Fibroblast of the conjunctiva (primary cell): Measurements from ENCODE around the gene NRG3.

Experiments used
- DNase-seq: peaks from one replicate; pipeline ENCODE4 v3.0.0-alpha.2; 2010; ENCODE audit warnings: low read depth

The NRG3 gene

DNA sequence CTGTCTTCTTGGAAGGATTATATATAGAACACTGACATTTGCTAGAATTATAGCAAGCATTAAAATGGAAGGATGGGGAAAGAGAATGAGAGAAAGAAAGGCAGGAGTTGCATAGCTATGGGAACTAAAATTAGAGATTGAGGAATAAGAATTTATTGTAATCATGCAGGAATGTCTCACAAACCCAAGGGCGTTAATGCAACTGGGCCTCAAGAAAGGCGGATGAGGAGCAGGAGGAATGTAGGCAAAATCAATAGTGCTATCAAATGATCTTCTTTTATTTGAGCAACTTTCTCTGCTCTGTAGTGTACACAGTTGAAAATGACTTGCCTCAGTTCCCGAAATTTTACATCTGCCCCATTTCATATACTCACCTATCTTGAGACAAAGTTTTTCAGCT is 1132.5 kb downstream of the NRG3 start:
- DNase-seq = no peak

DNA sequence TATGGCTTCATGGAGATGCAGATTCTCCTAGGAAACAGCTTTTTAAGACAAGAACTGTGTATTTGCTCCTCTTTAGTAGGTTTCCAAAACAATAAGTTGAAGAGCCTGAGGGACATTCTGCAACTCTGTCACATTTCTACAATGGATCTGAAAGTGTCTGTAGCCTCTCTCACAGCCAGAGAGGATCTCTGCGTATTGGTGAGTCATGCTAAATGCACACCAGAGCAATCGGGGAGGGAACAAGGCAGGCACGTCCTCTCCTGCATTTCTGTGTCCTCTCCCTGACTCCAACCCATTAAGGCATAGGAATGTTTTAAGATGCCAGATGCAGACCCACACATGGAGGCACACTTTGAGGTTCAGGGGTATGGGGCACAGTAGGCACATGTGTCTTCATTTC is 1137.9 kb downstream of the NRG3 start:
- no peak for DNase-seq

DNA sequence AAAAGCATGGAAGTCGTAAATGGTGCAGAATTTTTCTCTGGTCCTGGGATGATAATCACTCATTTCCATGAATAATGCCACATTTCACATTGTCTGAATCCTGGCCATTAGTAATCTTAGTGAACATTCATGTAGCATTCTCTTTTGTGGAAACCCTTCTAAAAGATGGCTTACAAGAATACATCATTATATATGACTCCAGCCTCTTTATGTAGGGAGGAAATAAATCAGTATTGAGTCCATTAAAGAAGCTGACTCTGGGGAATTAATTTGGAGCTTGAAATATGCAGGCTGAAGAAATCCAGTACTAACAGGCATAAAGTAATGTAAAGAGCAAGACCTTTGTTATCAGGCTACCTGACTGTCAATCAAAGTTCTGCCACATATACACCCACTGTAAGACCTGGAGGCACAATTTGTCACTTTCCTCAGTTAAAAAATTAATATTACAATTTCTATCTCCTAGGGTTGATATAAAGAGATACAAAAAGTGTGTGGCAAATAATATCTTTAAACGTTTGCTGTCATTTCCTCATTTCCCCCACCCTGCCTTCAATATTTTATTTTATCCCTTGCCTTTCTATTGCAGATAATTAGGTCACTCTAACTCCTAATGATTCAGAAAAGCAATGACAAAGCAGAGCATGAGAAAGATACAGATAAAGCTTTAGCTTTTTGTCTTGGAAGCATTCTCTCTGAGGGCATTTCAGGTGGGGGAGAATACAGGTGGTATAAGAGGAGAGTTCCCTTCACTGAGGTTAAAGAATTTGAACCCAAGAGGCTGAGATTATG is 1142.3 kb downstream of the NRG3 start:
- no peak for DNase-seq

DNA sequence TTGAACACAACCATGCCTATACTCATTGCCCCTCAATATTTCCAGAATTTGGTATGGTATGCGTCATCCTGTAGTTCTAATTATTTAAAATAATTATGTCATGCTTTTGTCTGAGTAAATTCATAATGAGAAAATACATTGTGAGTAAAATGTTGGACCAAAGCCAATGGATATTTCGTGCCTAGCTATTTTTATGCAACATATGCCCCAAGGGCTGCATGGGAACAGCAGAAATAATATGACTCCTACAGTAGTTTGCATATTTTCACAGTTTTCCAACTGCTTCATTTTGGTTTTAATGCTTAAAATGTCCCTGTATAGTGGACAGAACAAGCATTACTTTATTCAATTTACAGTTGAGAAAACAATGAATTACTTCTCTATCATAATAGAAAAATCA is 1148.7 kb downstream of the NRG3 start:
- DNase-seq = no peak
